Neural progenitor cell (in vitro differentiated cells): ENCODE measurements around the gene SUPT20HL2.

Experiments used
- CTCF ChIP-seq: fragments of 200-600 bp; sonication (generic); IDR thresholded peaks from 2 replicates; pipeline ENCODE4 v1.5.1; 2017; ENCODE audit warnings: antibody characterized with exemption, mild to moderate bottlenecking
- EZH2 ChIP-seq: fragments of 200-600 bp; sonication (generic); IDR thresholded peaks from 2 replicates; pipeline ENCODE4 v1.6.1; 2017; ENCODE audit warnings: antibody characterized with exemption, mild to moderate bottlenecking, moderate library complexity

GRCh38 chrX:24266996-24267395 lies 46.9 kb downstream of the SUPT20HL2 start:
- TF ChIP-seq CTCF (no peak), EZH2 (no peak)
